Islet precursor cell (in vitro differentiated cells): Measurements from ENCODE around the gene NPPA.
"Not testable (repeated sequence)": the region's sequence is repeated elsewhere in the genome, so short reads cannot be mapped to it uniquely, and the experiment has no call there.

ENCODE experiments used
- DNase-seq: peaks from one replicate; pipeline ENCODE4 v3.0.0-alpha.2; 2018

Gene NPPA

DNA sequence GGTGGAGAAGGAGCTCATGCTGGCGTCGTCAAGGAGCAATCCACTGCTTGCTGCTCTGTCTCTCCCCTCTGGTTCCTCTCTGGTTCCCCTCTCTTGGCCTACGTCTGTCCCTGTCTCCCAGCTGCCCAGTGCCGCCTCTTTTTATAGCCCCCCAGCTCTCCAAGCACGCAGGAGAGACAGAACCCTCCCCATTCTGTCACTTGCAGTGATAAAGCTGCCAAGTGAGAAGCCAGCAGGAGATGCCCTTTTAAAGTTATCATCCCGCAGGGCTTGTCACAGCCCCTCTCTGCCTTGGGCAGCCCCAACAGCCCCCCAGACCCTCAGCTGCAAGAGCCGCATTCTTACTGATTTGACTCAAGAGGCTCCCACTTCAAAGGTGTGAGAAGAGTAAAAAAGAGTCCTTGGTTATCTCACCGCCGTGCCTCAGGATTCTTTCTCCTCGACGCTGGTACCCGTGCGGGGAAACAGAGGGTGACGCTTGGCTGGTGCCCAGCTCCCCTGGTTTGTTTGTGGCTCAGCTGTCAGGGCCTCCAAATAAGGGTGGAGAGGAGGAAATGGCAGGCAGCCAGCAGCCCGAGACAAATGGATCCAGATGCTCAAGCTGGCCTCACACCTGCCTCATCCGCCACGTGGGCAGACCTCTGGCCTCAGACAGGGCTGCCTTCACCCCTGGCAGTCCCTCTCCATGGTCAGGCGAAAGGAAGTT is at the start of gene NPPA:
Gene NPPA, minus strand, starts transcription at position 117 of the 706 bp plus-strand sequence. Its CDS starts 99 bp downstream, at position 18.
- no peak for DNase-seq

DNA sequence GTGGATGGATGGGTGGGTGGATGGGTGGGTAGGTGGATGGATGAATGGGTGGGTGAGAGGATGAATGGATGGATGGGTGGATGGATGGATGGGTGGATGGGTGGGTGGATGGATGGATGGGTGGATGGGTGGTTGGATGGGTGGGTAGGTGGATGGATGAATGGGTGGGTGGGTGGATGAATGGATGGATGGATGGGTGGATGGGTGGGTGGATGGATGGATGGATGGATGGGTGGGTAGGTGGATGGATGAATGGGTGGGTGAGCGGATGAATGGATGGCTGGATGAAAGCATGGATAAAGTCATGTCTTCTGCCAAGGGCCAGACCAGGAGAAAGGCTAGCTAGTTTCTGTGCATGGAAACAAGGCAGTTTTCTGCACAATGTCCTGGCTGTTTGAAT is 46.9 kb upstream of the NPPA start:
- DNase-seq: not testable (repeated sequence)

DNA sequence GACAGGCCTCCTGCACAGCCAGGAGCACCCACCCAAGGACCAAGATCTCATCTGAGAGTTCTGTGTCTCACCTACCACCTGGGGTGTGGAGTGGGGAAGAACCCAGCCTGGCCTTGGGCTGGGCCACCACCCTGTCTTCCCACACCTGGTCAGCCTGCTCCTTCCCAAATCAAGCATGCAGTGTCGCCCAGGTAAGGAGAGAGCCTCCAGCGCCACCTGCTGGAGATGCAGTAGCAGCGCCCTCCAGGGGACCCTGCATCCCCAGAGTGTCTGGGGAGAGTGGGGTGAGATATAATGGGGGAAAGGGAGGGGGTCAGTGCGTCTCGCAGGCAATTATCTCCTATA is 46.3 kb upstream of the NPPA start:
- DNase-seq: peak; percentile 84

DNA sequence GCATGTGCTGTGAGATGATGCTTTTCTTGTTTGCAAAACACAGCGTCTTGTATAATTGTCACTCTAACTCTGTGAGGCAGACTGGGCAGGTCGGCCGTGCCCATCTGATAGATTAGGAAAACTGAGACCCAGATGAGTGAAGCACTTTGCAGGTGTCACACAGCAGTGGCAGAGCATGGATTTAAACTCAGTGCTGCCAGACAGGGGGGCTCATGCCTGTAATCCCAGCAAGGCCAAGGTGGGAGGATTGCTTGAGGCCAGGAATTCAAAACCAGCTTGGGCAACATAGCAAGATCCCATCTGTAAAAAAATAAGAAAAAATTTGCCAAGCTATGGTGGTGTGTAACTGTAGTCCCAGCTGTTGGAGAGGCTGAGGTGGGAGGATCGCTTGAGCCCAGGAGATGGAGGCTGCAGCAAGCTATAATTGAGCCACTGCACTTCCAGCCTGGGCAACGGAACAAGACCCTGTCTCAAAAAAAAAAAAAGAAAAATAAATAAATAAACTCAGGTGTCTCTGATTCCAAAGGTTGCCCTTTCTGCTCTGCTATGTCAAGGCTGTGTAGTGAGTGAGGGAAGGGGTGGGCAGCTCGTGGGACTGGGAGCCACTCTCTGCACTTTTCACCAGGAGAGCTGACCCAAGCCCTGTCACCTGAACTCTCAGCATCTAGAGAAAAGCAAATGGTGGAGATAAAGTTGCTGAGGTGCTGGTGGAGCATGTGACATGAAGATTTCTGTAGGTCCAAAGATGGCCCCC is 44.0 kb upstream of the NPPA start:
- no peak for DNase-seq

DNA sequence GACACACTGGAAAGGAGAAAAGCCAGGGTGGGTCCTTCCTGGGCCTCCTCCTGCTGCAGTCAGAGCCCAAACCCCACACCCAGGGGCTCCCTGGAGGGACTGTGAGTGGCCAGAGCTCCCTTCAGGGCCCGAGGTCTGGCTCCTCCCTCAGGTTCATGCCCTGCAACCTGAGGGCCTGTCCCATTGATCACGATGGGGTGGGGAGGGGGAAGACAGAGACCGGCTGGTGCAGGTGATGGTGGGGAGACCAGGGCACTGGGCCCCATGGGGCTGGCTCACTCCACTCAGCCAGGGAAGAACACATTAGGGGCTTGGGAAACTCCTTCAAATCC is 41.3 kb upstream of the NPPA start:
- DNase-seq: peak; percentile 50

DNA sequence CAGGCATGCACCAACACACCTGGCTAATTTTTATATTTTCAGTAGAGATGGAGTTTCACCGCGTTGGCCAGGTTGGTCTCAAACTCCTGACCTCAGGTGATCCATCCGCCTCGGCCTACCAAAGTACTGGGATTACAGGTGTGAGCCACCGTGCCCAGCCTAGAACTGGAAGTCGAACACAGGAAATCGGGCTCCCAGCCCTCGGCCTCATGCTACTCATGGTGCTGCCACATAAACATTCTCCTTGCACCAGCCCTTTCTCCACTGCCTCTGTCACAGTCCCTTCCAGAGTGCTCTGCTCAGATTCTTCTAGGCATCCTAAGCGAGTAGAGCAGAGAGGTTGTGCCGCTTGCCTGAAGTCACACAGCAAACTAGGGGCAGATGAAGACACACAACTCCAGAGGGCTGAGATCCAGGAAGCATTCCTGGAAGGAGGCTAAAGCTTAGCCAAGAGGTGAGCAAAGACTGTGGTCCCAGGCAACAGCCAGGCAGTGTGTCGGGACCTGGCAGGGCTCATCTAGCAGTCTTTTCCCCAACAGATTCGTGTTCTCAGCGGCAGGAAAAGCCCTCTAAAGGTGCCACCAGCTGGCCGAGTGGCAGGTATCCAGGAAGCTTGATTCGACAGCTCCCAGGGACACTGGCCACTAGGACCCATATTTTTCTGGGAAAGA is 40.8 kb upstream of the NPPA start:
- DNase-seq: no peak

DNA sequence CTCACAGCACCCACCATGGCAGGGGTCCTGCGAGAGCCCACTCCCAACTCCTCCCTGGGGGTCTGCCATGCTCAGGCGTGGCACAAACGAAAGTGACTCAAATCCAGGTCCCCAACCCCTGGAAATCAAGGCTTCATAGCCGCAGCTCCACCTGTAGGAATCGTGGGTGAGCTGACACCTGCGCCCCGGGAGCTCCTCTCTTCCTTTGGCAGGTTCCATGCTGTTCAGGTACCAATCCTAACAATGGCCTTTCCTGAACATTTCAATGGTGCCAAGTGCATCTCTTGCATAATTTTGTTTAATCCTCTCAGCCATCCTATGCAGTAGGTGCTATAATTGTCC is 40.1 kb upstream of the NPPA start:
- DNase-seq: no peak

DNA sequence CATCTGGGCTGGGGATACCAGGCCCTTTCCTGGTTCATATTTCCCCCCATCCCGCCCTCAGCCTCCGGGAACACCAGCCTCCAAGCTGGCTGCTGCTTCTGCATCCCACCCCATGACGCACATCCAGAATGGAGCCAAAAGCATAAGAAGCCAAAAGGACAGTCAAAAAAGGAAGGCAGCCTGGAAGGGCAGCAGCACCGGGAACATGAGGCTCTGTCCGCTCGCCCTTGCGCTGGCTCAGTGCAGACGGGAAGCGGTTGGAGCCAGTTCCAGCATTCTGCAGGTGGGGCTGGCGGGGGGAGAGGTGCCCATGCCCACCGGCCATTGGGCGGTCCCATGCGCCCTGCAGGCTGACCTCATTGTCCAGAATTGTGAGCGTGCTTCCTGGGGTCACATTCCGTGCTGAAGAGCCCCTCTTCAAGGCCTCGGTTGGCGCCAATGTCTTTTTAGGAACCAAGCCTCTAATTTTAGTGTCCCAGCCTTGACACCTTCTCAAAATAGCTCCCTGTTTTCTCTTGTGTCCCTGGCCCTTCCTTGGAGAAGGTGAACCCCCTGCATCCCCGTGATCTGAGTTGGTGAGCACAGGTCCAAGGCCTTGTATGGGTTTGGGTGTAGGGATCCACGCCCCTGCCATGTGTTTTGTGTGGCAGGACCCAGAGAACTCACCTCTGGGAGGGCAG is 39.5 kb upstream of the NPPA start:
- DNase-seq: no peak

DNA sequence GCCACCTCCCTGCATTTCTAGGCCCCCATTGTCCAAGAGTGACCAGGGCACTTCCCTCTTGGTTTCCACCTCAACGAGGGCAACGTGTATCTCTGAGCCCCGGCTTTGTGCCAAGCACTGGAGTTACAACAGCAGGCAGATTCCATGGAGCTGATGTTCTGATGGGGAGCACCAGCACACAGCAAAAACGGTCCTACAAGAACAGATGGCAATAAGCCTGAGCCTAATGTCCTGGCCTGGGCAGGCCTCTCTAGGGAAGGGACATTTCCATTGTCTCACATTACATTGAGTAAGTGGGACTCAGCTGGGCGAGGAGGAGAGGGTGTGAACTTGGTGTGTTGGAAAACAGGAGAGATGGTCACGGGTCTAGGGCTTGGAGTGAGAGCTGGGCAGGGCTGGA is 38.3 kb upstream of the NPPA start:
- no peak for DNase-seq

DNA sequence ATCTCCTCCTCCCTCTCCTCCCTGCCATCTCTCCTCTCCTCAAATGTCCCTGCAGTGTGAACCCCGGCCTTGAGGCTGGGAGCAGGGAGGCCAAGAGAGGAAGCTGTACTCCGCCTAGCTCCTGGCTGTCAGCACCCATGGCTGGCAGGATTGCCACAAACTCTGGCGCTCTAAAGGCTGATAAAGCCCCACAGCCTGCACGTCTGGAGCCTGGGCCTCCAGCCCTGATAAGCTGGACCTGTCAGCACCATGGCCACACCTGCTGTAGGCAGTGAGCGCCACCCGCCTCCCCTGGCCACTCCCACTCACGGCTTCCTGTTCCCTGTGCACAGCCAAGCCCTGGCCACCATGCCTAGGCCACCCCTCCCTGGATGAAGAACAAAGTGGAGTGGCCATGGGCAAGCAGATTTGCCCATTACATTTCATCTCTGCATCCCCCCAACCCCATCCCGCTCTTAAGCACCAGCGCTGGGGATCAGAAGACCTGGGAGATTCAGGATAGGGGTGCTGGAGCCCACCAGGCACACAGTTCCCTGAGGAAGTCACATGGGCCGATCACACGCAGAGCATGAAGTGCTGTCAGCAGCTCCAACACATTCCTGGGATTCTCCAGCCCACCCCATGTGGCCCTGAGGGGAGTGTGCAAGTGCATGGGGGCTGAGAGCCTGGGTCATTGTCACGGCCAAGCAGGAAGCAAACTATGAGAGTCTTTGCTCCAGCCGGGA is 35.4 kb upstream of the NPPA start:
- DNase-seq: peak; percentile 86

DNA sequence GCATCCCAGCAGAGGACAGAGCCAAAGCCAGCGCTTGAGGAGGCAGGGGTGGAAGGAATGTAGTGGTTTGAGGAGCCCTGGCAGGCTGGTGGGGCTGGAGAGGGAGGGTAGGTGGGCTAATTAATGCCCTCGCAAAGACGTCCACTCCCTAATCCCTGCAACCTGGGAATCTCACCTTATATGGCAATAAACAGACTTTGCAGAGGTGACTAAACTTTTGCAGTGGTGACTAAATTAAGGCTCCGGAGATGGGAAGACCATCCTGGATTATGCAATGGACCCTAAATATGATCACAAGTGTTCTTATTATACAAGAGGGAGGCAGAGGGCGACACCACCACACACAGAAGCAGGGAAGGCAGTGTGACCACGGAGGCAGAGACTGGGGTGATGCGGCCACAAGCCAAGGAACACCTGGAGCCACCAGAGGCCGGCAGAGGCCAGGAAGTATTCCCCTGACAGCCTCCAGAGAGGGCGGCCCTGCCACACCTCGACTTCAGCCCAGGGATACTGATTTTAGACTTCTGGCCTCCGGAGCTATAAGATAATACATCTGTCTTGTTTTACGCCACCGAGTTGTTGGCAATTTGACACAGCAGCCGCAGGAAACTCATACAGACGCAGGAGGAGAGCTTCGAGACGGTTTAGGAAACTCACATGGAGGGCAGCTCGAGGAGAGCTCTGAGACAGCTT is 34.3 kb upstream of the NPPA start:
- no peak for DNase-seq

DNA sequence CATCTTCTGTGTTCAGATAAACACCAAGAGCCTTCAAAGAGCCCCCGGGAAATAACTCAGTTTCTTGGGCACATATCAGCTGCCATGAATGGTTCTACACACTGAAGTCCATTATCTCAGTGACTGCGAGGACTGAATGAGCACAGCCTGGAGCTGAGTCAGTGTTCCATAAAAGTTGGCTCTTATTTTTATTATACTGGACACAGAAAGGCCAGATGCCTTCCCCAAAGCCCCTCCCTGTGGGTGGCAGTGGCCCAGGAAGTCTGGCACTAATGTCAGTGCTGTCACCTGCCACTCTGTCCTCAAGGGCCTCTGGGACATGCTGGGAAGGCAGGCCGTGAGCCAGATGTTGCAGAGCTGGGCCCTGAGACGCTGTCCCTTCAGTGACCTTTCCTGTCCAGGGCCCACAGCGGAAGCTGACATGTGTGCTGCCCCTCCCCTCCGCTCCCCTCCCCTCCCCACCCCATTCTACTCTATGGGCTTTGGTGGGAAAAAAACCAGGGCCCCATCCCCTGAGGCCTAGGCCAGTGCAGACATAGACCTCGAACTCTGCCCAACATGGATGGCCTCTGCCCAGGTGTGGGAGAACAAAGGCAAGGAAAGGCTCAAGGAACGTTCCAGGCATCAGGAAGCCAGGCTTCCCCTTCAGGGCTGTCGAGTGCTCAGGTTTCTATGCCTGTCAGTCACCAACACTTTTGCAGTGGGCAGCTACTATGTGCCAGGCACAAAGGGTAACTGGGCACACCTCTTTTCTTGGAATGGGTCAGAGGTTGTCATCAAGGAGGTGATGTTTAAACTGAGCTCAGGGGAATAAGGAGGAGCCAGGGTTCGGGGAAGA is 33.5 kb upstream of the NPPA start:
- no peak for DNase-seq

DNA sequence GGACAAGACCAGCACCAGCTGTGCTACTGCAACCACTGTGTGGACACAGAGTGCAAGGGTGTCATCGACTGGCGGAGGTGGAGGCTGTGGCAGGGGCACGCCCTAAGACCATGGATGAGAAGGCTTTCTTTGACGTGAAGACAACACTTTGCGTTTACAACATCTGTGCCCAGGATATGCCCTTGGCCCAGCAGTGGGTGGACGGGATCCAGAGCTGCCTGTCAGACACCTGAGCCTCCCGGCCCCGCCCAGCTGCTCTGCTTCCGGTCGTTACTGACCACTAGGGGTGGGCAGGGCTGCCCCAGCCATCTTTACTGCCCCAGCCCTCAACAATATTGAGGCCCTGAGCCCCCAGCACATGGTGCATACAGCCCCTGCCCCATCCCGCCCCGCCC is 32.6 kb upstream of the NPPA start:
- no peak for DNase-seq

DNA sequence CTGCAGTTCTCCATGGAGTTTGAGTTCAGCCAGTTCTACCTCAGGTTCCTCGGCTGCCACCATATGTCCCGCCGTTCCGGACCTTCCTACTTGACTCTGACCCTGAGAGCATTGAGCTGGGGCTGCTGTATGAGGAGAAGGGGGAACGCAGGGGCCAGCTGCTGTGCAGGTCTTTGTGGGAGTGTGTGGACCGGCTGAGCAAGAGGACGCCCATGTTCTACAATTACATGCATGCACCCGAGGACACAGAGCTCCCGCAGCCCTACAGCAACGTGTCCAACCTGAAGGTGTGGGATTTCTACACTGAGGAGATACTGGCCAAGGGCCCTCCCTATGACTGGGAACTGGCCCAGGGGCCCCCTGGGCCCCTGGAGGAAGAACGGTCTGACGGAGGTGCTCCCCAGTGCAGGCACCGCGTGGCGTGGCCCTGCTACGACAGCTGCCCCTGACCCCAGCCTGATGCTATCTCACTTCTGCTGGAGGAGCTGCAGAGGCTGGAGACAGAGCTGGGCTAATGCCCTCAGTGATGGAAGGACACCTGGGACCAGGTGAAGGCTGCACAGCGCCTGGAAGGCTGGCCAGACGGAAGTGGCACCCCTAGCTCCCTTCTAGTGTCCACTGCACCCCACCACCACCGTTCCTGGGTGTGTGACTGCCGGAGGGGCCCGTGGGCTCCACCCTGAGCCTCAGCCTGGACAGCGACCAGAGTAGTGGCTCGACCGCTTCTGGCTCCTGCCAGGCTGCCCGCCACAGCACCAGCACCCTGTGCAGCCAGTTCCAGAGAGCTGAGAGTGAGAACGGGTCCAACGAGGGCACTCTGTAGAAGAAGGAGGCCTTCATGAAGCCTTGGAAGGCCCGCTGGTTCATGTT is 32.0 kb upstream of the NPPA start:
- DNase-seq: no peak

DNA sequence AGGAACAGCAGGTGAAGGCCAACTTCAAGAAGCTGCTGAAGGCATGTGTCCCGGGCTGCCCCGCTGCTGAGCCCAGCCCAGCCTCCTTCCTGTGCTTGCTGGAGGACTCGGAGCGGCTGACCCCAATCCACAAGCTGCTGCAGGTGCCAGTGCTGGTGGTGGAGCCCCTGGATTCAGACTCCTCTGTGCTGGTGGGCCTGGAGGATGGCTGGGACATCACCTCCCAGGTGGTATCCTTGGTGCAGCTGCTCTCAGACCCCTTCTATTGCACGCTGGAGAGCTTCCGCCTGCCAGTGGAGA is 31.3 kb upstream of the NPPA start:
- no peak for DNase-seq

DNA sequence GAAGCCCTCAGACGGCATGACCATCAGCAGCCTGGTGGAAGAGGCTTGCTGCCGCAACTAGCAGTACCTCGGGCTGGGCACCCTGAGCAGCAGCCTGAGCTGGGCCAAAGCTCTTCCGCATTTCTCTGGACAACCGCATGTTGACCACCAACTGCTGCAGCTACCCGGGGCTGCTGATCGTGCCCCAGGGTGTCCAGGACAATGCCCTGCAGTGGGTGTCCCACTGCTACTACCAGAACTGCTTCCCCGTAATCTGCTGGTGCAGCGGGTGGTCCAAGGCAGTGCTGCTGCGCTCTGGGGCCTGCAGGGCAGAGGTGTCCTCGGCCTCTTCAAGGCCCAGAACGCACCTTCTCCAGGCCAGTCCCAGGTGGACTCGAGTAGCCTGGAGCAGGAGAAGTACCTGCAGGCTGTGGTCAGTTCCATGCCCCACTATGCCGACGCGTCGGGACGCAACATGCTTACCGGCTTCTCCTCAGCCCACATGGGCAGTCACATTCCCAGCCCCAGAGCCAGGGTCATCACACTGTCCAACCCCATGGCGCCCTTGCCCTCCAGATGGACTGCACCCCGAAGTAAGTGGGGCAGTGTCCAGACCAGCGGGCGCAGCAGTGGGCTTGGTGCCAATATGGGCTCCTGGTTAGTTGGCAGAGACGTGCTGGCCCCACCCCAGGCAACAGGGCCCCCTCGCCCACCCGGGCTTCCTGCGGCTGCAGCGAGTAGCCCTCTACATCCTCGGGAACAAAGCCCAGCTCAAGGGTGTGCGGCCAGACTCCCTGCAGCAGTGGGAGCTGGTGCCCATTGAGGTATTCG is 30.7 kb upstream of the NPPA start:
- DNase-seq: no peak

DNA sequence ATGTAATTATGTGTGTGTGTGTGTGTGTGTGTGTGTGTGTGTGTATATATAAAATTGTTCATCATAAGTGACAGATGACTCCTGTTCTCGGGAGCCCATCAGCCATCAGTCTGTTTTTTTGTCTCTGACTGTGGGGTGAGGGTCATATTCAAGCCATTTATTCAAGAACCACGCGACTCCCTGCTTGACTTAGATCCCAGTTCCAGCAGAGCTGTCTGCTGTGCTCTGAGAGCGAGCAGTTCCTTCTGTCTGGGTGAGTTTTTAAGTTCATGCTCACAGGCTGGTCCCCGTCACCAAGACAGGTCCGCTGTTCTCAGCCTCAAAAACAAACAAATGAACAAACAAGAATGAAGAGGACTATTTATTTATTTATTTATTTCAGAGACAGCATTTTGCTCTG is 29.5 kb upstream of the NPPA start:
- DNase-seq: no peak

DNA sequence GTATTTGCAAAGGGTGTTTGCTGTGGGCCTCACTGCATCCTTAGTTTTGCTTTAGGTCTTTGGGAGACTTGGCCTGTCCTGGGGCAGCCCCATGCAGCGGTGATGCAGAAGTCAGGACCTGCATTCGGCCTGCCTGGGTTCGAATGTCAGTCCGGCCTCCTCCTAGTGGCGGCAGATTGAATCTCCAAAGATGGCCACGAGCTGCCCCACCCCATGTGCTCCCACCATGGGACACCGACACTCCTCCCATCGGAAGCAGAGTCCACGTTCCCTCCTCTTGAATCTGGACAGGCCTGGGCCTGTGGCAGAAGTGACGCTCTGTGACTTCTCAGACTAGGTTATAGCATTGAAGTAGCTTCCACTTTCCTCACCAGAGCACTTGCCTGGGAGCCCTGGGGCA is 27.5 kb upstream of the NPPA start:
- DNase-seq: no peak

DNA sequence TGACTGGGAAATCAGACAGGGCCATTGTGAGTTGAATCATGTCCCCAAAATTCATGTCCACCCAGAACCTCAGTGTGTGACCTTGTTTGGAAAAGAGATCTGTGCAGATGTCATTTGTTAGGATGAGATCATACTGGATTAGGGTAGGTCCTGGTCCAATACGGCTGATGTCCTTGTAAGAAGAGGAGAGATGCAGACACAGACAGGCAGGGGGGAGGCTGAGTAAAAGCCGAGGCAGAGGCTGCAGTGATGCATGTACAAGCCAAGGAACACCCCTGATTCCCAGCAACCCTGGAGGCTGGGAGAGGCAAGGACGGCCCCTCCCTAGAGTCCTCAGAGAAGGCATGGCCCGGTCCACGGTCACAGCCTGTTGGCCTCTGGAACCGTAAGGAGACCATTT is 27.0 kb upstream of the NPPA start:
- DNase-seq: no peak

DNA sequence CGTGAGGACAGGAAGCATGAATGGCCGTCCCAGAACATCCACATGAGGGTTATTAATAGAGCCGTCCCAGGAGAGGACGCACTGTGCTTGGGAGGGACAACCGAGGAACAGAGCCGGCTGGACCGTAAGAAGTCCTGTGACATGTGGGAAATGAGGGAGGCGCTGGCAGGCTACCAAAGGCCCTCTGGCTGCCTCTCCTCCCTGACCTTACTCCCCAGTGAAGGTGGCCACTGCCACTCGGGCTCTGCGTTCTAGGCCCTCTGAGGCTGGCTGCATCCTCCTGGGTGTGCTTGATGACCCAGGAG is 26.6 kb upstream of the NPPA start:
- no peak for DNase-seq
